HL-60 (cell line): Measurements from ENCODE around the gene TLR8.

Source experiments
- CTCF ChIP-seq: IDR thresholded peaks from one replicate; pipeline ENCODE4 v1.5.1; 2011; ENCODE audit warnings: low read length, control low read depth, inconsistent platforms; ENCODE audit not compliant: insufficient read depth
- GABPA ChIP-seq: IDR thresholded peaks from 2 replicates; pipeline ENCODE4 v1.6.1; 2012; ENCODE audit warnings: low read depth
- POLR2AphosphoS5 ChIP-seq: IDR thresholded peaks from 2 replicates; pipeline ENCODE4 v1.6.1; 2012; ENCODE audit warnings: low read depth
- REST ChIP-seq: IDR thresholded peaks from 2 replicates; pipeline ENCODE4 v1.6.1; 2012; ENCODE audit warnings: low read depth; ENCODE audit not compliant: insufficient replicate concordance
- SPI1 ChIP-seq: IDR thresholded peaks from 2 replicates; pipeline ENCODE4 v1.6.1; 2012; ENCODE audit warnings: low read depth, mild to moderate bottlenecking, borderline replicate concordance

GRCh38 chrX:12877386-12877785, 29.0 kb upstream of the TLR8 start:
- TF ChIP-seq CTCF (no peak), POLR2AphosphoS5 (no peak), REST (no peak), GABPA (no peak), SPI1 (no peak)
